Naive thymus-derived CD8-positive, alpha-beta T cell (primary cell): Measurements from ENCODE around the gene MIF4GD. TPM values are rescaled to one million over a fixed set of nuclear protein-coding genes. Genes with fewer than 3 reads are reported as not detected.
"Not testable (repeated sequence)": the region's sequence is repeated elsewhere in the genome, so short reads cannot be mapped to it uniquely, and the experiment has no call there.

ENCODE experiments used
- ATAC-seq, 2 donors: fragments of 150-1000 bp; cut with Tn5 transposase in 1 of 2; sonication (Bioruptor Pico), chemical (Tn5 transposase) in 1 of 2; 1 replicate in 1 of 2; 2 replicates in 1 of 2; pipeline ENCODE4 v1.10.0; 2021; ENCODE audit warnings: mild to moderate bottlenecking in 2 of 2, moderate library complexity in 2 of 2
- POLR2A ChIA-PET: fragments of 350-600 bp; sonication (Branson Sonifier 250); formaldehyde crosslinking; loops from one replicate; lab custom pipeline; 2021; ENCODE audit warnings: antibody characterized with exemption; lab: Charles Lee
- DNase-seq, 10 donors: peaks; one replicate each; pipeline versions ENCODE4 v3.0.0 to v3.0.0-alpha.2; 2020 to 2022
- H3K27ac Mint-ChIP-seq, 10 donors: one replicate each; pipeline ENCODE4 v1.8.0; 2020 to 2022; ENCODE audit warnings: mild to moderate bottlenecking in 10 of 10, mixed read lengths in 10 of 10, moderate library complexity in 4 of 10, inconsistent platforms in 1 of 10
- H3K27me3 Mint-ChIP-seq, 5 donors: one replicate each; pipeline ENCODE4 v1.8.0; 2021 to 2022; ENCODE audit warnings: mixed read lengths in 5 of 5
- H3K36me3 Mint-ChIP-seq, 3 donors: one replicate each; pipeline ENCODE4 v1.8.0; 2020 to 2022; ENCODE audit warnings: mixed read lengths in 3 of 3, mild to moderate bottlenecking in 2 of 3, inconsistent platforms in 1 of 3
- H3K4me1 Mint-ChIP-seq, 4 donors: one replicate each; pipeline ENCODE4 v1.8.0; 2021 to 2022; ENCODE audit warnings: mixed read lengths in 4 of 4
- H3K4me3 Mint-ChIP-seq, 10 donors: one replicate each; pipeline ENCODE4 v1.8.0; 2020 to 2022; ENCODE audit warnings: mild to moderate bottlenecking in 10 of 10, mixed read lengths in 10 of 10, moderate library complexity in 6 of 10, inconsistent platforms in 1 of 10
- H3K9me3 Mint-ChIP-seq, 9 donors: one replicate each; pipeline ENCODE4 v1.8.0; 2020 to 2022; ENCODE audit warnings: mixed read lengths in 9 of 9, mild to moderate bottlenecking in 3 of 9, inconsistent platforms in 1 of 9, moderate library complexity in 1 of 9
- polyA plus RNA-seq, 3 donors: library from polyadenylated mRNA; unstranded; fragments of 300-500 nt; fragmentation: Illumina TruSeq; gene quantifications; one replicate each; pipeline ENCODE4 v1.2.3, GENCODE V29; 2021
- total RNA-seq, 8 experiments: library from RNA in 2 of 8; stranded (reverse) in 2 of 8; gene quantifications; one replicate each; pipeline ENCODE4 v1.2.3 and lab custom pipeline; 2021 to 2026

MIF4GD gene
- total and polyA plus RNA-seq, 5 experiments from 2014 or later, result 37.3 to 96.6 (median 76.2) TPM

DNA sequence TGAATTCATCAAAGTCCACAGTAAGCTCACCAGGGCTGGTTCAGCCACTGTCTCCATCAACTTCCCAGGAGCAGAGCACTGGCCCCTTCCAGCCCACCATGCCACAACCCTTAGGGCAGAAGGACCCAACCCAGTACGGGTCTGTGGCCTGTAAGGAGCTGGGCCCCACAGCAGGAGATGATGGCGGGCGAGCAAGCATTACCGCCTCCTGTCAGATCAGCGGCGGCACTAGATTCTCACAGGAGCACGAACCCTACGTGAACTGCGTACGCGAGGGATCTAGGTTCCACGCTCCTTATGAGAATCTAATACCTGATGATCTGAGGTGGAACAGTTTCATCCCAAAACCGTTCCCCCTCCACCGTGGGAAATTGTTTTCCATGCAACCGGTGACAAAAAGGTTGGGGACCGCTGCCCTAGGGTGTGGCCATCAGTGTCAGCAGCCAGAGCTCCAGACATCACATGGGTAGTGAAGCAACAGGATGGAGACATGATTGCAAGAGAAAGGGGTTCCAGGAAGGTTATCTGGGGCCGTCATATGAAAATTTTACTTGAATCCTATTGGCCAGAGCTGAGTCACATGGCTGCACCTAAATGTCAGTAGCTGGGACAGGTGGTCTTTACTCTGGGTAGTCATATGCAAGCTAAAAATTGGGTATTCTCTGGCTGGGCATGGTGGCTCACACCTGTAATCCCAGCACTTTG lies 30.6 kb upstream of the MIF4GD start:
- ATAC-seq (no peak), DNase-seq (no peak)
- no peak overlapping the region for H3K4me3 Mint-ChIP-seq
- H3K27ac Mint-ChIP-seq, result no peak overlapping the region
- POLR2A ChIA-PET, result interaction anchor here (1.0 kb wide), 1 partner anchor 14 kb away, joined by 3 read pairs; no protein-coding TSS in a partner anchor
- H3K27me3 Mint-ChIP-seq, result no peaks in the 10 kb centered on the region
- peaks cover 0 to 17% (median 1%) of the 10 kb centered on the region in 4 donors for H3K4me1 Mint-ChIP-seq
- no peaks in the 10 kb centered on the region for H3K9me3 Mint-ChIP-seq
- H3K36me3 Mint-ChIP-seq, result no peaks in the 10 kb centered on the region

DNA sequence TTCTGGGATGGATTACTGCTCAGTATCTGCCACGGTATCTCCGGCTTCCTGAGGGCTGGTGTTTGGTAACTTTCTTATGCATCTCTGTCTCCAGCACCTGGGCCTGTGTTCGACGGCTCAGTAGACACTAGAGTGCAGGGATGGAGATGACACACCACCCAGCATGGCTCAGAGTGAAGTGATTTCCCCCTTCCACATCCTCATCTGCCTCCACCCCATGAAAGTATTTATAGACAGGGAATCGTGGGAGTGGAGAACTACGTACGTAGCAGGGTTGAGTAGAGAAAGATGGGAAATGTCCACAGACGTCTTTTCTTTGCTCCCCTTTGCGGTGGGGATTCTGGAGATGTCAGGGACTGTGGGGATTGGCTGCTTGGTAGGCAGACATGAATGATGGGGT lies 30.0 kb upstream of the MIF4GD start:
- POLR2A ChIA-PET, result interaction anchor here (0.6 to 1.0 kb wide), 2 partner anchors 14 to 296 kb away, joined by 3 read pairs; no protein-coding TSS in a partner anchor
- Mint-ChIP-seq H3K27me3 (no peaks in the 10 kb centered on the region), H3K4me3 (peak overlapping the region in 1 of 10 donors; percentile 34), H3K36me3 (no peaks in the 10 kb centered on the region), H3K27ac (no peak overlapping the region), H3K4me1 (peaks cover 0 to 15% (median 1%) of the 10 kb centered on the region in 4 donors), H3K9me3 (no peaks in the 10 kb centered on the region)
- DNase-seq (no peak), ATAC-seq (no peak)

DNA sequence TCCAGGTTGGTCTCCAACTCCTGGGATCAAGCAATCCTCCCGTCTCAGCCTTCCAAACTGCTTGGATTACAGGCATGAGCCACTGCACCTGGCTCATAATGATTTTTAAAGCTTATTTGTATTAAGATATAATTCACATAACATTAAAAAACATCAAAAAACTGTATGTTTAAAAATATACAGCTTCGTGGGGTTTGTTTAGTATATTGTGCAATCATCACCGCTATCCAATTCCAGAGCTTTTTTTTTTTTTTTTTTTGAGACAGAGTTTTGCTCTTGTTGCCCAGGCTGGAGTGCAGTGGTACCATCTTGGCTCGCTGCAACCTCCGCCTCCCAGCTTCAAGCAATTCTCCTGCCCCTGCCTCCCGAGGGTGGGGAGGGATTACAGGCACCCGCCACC lies 29.2 kb upstream of the MIF4GD start:
- H3K27me3 Mint-ChIP-seq, result no peaks in the 10 kb centered on the region
- POLR2A ChIA-PET, result interaction anchor here (0.6 kb wide), 1 partner anchor 296 kb away, joined by 3 read pairs; no protein-coding TSS in a partner anchor
- no peaks in the 10 kb centered on the region for H3K36me3 Mint-ChIP-seq
- H3K4me3 Mint-ChIP-seq, result no peak overlapping the region
- H3K9me3 Mint-ChIP-seq, result no peaks in the 10 kb centered on the region
- peaks cover 0 to 18% (median 1%) of the 10 kb centered on the region in 4 donors for H3K4me1 Mint-ChIP-seq
- DNase-seq (no peak), ATAC-seq (no peak)
- H3K27ac Mint-ChIP-seq, result no peak overlapping the region

DNA sequence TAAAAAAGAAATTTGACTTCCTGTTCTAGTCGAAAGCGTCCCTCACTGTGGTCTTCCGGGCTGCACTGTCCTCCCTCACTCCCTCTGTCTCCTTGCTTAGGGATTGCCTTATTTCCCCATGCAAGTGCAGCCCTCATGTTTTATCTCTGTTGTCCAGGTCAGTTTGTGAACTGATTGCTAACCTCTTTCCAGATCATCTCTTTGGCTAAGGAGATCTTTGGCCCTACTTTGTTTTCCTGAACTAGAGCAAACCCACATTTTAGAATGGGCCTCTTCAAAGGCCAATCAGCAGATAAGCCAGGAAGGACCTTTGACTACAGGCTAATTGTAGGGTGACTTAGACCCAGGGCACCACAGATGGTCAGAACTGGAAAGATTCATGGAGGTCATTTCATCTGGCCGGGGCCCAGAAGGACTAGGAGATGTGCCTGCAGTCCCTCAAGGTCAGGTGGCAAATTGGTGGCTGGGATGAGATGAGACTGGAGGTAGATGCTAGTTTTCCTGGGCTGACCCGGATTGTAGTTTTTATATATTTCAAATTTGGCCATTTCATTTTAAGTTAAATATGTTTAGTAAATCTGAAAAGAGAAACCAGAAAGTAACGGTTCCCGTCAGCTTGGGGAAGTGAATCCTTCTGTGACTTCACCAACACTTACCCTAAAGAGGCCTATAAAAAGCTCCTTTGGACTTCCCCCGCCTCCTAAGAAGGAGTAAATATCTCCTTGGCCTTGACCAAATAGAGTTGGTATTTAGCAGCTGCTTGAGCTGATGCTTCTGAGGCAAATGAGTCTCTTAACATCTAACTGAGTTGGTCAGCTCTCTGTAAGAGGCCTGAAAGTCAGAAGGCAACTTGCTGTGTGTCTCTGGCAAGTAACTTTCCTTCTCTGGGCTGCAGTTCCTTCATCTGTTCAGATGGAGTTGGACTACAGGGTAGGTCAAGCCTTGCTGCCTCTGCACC lies 24.4 kb upstream of the MIF4GD start:
- H3K27me3 Mint-ChIP-seq, result no peaks in the 10 kb centered on the region
- POLR2A ChIA-PET, result interaction anchor here (1.2 to 1.4 kb wide), 2 partner anchors 50 to 114 kb away, joined by 3 to 4 read pairs; no protein-coding TSS in a partner anchor
- H3K4me1 Mint-ChIP-seq, result peaks cover 0 to 21% (median 0%) of the 10 kb centered on the region in 4 donors
- H3K4me3 Mint-ChIP-seq, result peak overlapping the region in 1 of 10 donors; percentile 61
- DNase-seq, result peak in 1 of 10 donors; percentile 18
- H3K27ac Mint-ChIP-seq, result peak overlapping the region in 4 of 10 donors; percentile 12 to 82 (median 49)
- no peaks in the 10 kb centered on the region for H3K36me3 Mint-ChIP-seq
- H3K9me3 Mint-ChIP-seq, result no peaks in the 10 kb centered on the region
- ATAC-seq, result peak in 1 of 2 donors; percentile 49

DNA sequence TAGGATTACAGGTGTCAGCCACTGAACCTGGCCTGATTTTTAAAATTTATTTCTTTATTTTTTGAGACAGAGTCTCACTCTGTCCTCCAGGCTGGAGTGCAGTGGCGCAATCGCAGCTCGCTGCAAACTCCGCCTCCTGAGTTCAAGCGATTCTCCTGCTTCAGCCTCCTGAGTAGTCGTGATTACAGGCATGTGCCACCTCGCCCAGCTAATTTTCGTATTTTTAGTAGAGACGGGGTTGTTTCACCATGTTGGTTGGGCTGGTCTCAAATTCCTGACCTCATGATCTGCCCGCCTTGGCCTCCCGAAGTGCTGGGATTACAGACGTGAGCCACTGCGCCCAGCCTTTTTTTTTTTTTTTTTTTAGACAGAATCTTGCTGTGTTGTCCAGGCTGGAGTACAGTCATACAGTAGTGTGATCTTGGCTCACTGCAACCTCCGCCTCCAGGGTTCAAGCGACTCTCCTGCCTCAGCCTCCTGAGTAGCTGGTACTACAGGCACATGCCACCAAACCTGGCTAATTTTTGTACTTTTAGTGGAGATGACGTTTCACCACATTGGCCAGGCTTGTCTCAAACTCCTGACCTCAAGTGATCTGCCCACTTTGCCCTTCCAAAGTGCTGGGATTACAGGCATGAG lies 21.9 kb upstream of the MIF4GD start:
- Mint-ChIP-seq H3K27ac (peak overlapping the region in 3 of 10 donors; percentile 5 to 98 (median 31)), H3K4me1 (peaks cover 10 to 36% (median 14%) of the 10 kb centered on the region in 4 donors)
- not testable (repeated sequence) for H3K27me3 Mint-ChIP-seq, DNase-seq, H3K4me3 Mint-ChIP-seq, H3K9me3 Mint-ChIP-seq, H3K36me3 Mint-ChIP-seq, ATAC-seq
- POLR2A ChIA-PET, result interaction anchor here (0.7 to 1.2 kb wide), 3 partner anchors 22 to 826 kb away, joined by 3 to 6 read pairs (median 3); partner anchors contain the start of genes CD300A and MIF4GD

DNA sequence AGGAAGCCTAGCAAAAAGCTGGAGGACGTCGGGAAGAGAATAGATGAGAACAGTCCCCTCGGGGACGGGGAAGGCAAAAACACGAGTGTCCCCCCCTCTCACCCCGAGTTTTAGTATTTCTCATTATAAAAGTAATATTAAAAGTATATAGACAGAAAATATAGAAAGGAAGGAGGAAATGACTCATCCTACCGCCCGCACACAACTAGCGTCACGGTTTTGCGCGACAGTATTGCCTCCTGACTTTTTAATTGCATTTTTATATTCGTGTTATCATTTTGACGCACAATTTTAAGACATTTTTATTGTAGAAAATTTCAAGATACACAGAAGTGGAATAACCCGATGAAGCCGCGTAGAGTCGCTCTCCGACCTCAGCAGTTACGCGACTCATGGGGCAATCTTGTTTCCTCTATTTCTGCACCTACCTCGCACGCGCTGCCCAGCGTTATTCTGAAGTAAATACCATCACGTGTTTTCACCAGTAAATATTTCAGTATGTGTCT lies 18.9 kb upstream of the MIF4GD start:
- peak overlapping the region; percentile 95 to 100 (median 100) for H3K4me3 Mint-ChIP-seq
- no peaks in the 10 kb centered on the region for H3K9me3 Mint-ChIP-seq
- H3K27me3 Mint-ChIP-seq, result no peaks in the 10 kb centered on the region
- DNase-seq (peak in 8 of 10 donors; percentile 33 to 82 (median 62)), ATAC-seq (peak; percentile 9 to 38)
- H3K36me3 Mint-ChIP-seq, result peaks cover 0 to 3% (median 2%) of the 10 kb centered on the region in 3 donors
- POLR2A ChIA-PET, result interaction anchor here (0.6 to 3.3 kb wide), 26 partner anchors 9 to 565 kb away, joined by 3 to 127 read pairs (median 5); partner anchors contain the start of genes GGA3, GRB2, JPT1 and MIF4GD
- peak overlapping the region; percentile 98 to 100 (median 100) for H3K27ac Mint-ChIP-seq
- H3K4me1 Mint-ChIP-seq, result peaks cover 10 to 26% (median 19%) of the 10 kb centered on the region in 4 donors

DNA sequence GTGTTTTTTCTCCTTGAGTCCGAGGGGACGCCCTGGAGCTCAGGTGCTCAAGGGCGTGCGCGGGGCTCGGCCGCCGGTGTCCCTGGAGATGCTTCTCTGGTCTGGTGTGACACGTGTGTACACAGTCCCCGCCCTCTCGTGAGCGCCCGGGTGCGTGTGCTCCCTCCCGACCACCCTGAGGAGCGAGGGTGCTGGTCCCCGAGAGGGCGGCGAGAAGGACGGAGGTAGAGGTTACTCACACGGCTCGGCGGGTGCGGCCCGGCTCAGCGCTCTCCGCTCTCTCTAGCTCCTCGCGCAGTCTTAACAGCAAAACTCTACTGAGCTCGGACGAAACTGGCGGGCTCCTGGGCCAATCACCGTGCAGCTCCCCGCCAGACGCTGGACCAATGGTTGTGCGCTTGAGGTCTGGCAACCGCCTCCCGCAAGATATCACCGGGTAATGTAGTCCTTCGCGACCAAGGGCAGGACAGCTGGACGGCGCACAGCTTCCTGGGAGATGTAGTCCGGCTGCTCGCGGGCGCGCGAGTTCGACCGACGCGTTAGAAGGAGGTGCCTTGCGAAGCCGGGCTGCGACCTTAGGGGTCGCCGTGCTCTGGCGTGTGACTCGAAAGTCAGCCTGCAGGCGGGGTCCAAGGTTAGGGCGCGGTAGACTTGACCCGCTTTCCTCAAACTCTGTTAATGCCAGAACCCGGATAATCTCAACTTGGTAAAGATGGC lies 18.2 kb upstream of the MIF4GD start, which contains the start of gene SLC25A19:
TSS of gene SLC25A19 (minus strand) at position 319 of the 717 bp plus-strand sequence. CDS start 2,669 bp downstream, outside the sequence.
- no peaks in the 10 kb centered on the region for H3K27me3 Mint-ChIP-seq
- H3K9me3 Mint-ChIP-seq, result no peaks in the 10 kb centered on the region
- POLR2A ChIA-PET, result interaction anchor here (0.5 to 3.3 kb wide), 33 partner anchors 8 to 566 kb away, joined by 3 to 127 read pairs (median 4); partner anchors contain the start of genes GGA3, GRB2, JPT1 and MIF4GD

DNA sequence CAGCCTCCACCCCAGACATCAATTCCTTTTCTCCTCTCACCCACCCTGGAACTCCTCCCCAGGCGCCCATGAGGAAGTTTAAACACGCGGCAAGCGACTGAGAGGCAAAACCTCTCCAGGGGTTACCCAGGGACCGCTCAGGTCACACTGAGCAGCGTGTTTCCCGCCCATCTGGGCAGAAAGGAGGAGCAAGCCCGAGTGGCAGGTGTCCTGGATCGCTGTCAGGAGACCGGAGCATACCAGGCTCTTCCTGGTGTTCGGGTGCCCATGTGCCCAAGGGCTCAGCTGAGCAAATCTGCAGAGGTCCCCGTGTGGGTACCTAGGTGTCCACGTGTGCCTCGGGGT lies 17.7 kb upstream of the MIF4GD start:
- H3K9me3 Mint-ChIP-seq, result no peaks in the 10 kb centered on the region
- H3K4me3 Mint-ChIP-seq, result peak overlapping the region; percentile 95 to 100 (median 100)
- POLR2A ChIA-PET, result interaction anchor here (0.5 to 3.3 kb wide), 28 partner anchors 8 to 567 kb away, joined by 3 to 127 read pairs (median 5); partner anchors contain the start of genes GGA3, GRB2, JPT1 and MIF4GD
- H3K36me3 Mint-ChIP-seq, result peaks cover 0 to 5% (median 3%) of the 10 kb centered on the region in 3 donors
- peak in 2 of 10 donors; percentile 27 to 72 for DNase-seq
- no peaks in the 10 kb centered on the region for H3K27me3 Mint-ChIP-seq
- peak; percentile 7 to 18 for ATAC-seq
- H3K27ac Mint-ChIP-seq, result peak overlapping the region; percentile 98 to 100 (median 100)
- peaks cover 10 to 22% (median 19%) of the 10 kb centered on the region in 4 donors for H3K4me1 Mint-ChIP-seq

More for the DNA sequence above, 18.2 kb upstream of the MIF4GD start, which contains the start of gene SLC25A19:
- peaks cover 0 to 4% (median 3%) of the 10 kb centered on the region in 3 donors for H3K36me3 Mint-ChIP-seq
- H3K4me3 Mint-ChIP-seq, result peak within 1 kb of the TSS; percentile 95 to 100 (median 100)
- peak; percentile 90 to 92 for ATAC-seq
- peaks cover 10 to 24% (median 19%) of the 10 kb centered on the region in 4 donors for H3K4me1 Mint-ChIP-seq
- peak; percentile 86 to 99 (median 96) for DNase-seq
- H3K27ac Mint-ChIP-seq, result peak within 1 kb of the TSS; percentile 98 to 100 (median 100)

DNA sequence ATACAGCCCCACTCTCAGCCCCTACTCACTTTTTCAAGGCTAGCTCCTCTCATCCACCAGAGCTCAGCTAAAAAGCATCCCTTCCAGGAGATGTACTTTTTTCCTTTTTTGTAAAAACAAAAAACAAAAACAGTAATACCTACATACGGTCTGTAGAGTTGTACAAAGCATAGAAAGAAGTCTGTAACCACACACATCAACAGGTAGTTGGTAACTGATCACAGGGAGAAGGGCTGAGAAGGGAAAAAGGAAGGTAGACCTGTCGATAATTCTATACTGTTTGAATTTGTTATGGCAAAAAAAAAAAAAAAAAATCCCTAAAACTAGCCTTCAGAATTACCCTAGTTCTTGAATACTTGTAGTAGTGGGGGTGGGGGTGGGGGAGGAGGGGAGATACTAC lies 17.3 kb upstream of the MIF4GD start:
- Mint-ChIP-seq H3K27me3 (no peaks in the 10 kb centered on the region), H3K27ac (peak overlapping the region; percentile 73 to 100 (median 100)), H3K36me3 (peaks cover 0 to 9% (median 3%) of the 10 kb centered on the region in 3 donors), H3K4me3 (peak overlapping the region; percentile 95 to 100 (median 100)), H3K4me1 (peaks cover 10 to 22% (median 19%) of the 10 kb centered on the region in 4 donors), H3K9me3 (no peaks in the 10 kb centered on the region)
- POLR2A ChIA-PET, result interaction anchor here (0.5 to 3.3 kb wide), 18 partner anchors 11 to 272 kb away, joined by 3 to 127 read pairs (median 7); partner anchors contain the start of genes GGA3, GRB2, MIF4GD and MRPS7
- DNase-seq (no peak), ATAC-seq (no peak)

DNA sequence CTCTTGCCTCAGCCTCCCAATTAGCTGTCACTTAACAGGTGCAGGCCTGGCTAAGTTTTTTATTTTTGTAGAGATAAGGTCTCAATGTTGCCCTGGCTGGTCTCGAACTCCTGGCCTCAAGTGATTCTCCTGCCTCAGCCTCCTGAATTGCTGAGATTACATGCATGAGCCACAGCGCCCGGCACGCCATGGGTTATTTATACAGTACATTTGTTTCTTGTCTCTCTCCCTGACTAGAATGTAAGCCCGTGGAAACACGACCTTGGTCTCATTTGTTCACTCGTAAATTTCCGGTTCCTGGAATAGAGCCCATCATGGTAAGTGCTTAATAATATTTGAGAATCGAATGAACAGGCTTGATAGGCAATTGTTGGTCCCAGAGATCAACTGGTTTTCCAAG lies 16.2 kb upstream of the MIF4GD start:
- H3K36me3 Mint-ChIP-seq, result peaks cover 0 to 14% (median 5%) of the 10 kb centered on the region in 3 donors
- POLR2A ChIA-PET, result interaction anchor here (0.6 to 4.1 kb wide), 4 partner anchors 13 to 489 kb away, joined by 3 to 14 read pairs (median 4); partner anchors contain the start of gene MIF4GD

More for the DNA sequence above, 16.2 kb upstream of the MIF4GD start:
- Mint-ChIP-seq H3K27ac (peak overlapping the region in 2 of 10 donors; percentile 8 to 81), H3K27me3 (no peaks in the 10 kb centered on the region), H3K9me3 (no peaks in the 10 kb centered on the region), H3K4me1 (peaks cover 10 to 22% (median 19%) of the 10 kb centered on the region in 4 donors), H3K4me3 (peak overlapping the region in 6 of 10 donors; percentile 18 to 45 (median 30))
- DNase-seq (no peak), ATAC-seq (no peak)
